DND-41 (cell line): Measurements from ENCODE around the gene FIBCD1.

Experiments used
- ATAC-seq: fragments of 200-7000 bp; cut with Tn5 transposase; 3 replicates; pipeline ENCODE4 v1.9.1; 2021; ENCODE audit warnings: low read depth; ENCODE audit not compliant: insufficient read depth
- DNase-seq: peaks from one replicate; pipeline ENCODE4 v3.0.0-alpha.2; 2020
- H2AFZ ChIP-seq: 2 replicates; pipeline ENCODE4 v1.6.0; 2012; ENCODE audit warnings: low read depth, low read length
- H3K27ac ChIP-seq: 2 replicates; pipeline ENCODE4 v1.5.1; 2012; ENCODE audit warnings: low read length, inconsistent platforms
- H3K27me3 ChIP-seq: fragments of 200-600 bp; sonication (generic); 2 replicates; pipeline ENCODE4 v1.6.0; 2012; ENCODE audit warnings: low read length, mild to moderate bottlenecking, inconsistent platforms; ENCODE audit not compliant: insufficient read depth, poor library complexity
- H3K36me3 ChIP-seq: 2 replicates; pipeline ENCODE4 v1.5.1; 2012; ENCODE audit warnings: low read length, inconsistent platforms; ENCODE audit not compliant: insufficient read depth
- H3K4me1 ChIP-seq: 2 replicates; pipeline ENCODE4 v1.5.1; 2012; ENCODE audit warnings: mild to moderate bottlenecking, low read length; ENCODE audit not compliant: insufficient read depth
- H3K4me2 ChIP-seq: 2 replicates; pipeline ENCODE4 v1.6.0; 2012; ENCODE audit warnings: mild to moderate bottlenecking, moderate library complexity, low read length, inconsistent platforms; ENCODE audit not compliant: insufficient read depth
- H3K4me3 ChIP-seq, 2 experiments: fragments of 200-600 bp in 1 of 2; shearing (Covaris generic) in 1 of 2; 2 replicates each; pipeline ENCODE4 v1.5.1; 2012 to 2016; ENCODE audit warnings: inconsistent platforms in 2 of 2, low read length in 2 of 2, mild to moderate bottlenecking in 2 of 2, low read depth in 1 of 2, moderate library complexity in 1 of 2
- H3K79me2 ChIP-seq: 2 replicates; pipeline ENCODE4 v1.6.0; 2012; ENCODE audit warnings: low read length, inconsistent platforms; ENCODE audit not compliant: insufficient read depth
- H3K9ac ChIP-seq: 2 replicates; pipeline ENCODE4 v1.6.0; 2012; ENCODE audit warnings: low read depth, mild to moderate bottlenecking, inconsistent platforms, low read length, moderate library complexity
- H3K9me3 ChIP-seq: 2 replicates; pipeline ENCODE4 v1.5.1; 2012; ENCODE audit warnings: low read length, moderate library complexity, mild to moderate bottlenecking, inconsistent platforms; ENCODE audit not compliant: insufficient read depth, severe bottlenecking
- H4K20me1 ChIP-seq: 2 replicates; pipeline ENCODE4 v1.6.0; 2012; ENCODE audit warnings: low read length; ENCODE audit not compliant: insufficient read depth
- EZH2 ChIP-seq: IDR thresholded peaks from 3 replicates; pipeline ENCODE4 v1.6.1; 2012; ENCODE audit warnings: borderline replicate concordance, low read depth, mild to moderate bottlenecking, moderate library complexity, low read length, inconsistent platforms; ENCODE audit not compliant: severe bottlenecking
- TF ChIP-seq, protein P1 (sequence below): IDR thresholded peaks from 2 replicates; pipeline ENCODE4 v1.5.1; 2012; ENCODE audit warnings: borderline replicate concordance, low read length, moderate library complexity, mild to moderate bottlenecking; ENCODE audit not compliant: poor library complexity, severe bottlenecking; ENCODE audit errors: extremely low read depth

FIBCD1 gene

GRCh38 chr9:130890124-130890523, 48.9 kb downstream of the FIBCD1 start:
- TF ChIP-seq, protein P1, sequence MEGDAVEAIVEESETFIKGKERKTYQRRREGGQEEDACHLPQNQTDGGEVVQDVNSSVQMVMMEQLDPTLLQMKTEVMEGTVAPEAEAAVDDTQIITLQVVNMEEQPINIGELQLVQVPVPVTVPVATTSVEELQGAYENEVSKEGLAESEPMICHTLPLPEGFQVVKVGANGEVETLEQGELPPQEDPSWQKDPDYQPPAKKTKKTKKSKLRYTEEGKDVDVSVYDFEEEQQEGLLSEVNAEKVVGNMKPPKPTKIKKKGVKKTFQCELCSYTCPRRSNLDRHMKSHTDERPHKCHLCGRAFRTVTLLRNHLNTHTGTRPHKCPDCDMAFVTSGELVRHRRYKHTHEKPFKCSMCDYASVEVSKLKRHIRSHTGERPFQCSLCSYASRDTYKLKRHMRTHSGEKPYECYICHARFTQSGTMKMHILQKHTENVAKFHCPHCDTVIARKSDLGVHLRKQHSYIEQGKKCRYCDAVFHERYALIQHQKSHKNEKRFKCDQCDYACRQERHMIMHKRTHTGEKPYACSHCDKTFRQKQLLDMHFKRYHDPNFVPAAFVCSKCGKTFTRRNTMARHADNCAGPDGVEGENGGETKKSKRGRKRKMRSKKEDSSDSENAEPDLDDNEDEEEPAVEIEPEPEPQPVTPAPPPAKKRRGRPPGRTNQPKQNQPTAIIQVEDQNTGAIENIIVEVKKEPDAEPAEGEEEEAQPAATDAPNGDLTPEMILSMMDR, result no peak
- no peak for TF ChIP-seq EZH2
- no peak overlapping the region for H3K4me2 ChIP-seq
- H2AFZ ChIP-seq, result no peak overlapping the region
- no peaks in the 10 kb centered on the region for H3K4me1 ChIP-seq
- H3K27me3 ChIP-seq, result no peaks in the 10 kb centered on the region
- DNase-seq, result no peak
- no peak overlapping the region for H3K4me3 ChIP-seq
- H4K20me1 ChIP-seq, result peaks cover 25% of the 10 kb centered on the region
- H3K9ac ChIP-seq, result no peak overlapping the region
- no peak for ATAC-seq
- H3K36me3 ChIP-seq, result peaks cover 66% of the 10 kb centered on the region
- H3K27ac ChIP-seq, result no peak overlapping the region
- no peaks in the 10 kb centered on the region for H3K9me3 ChIP-seq
- H3K79me2 ChIP-seq, result no peaks in the 10 kb centered on the region

GRCh38 chr9:130888146-130888885, 50.7 kb downstream of the FIBCD1 start:
- Histone ChIP-seq H3K9ac (no peak overlapping the region), H3K4me2 (no peak overlapping the region), H3K4me3 (no peak overlapping the region), H3K27ac (no peak overlapping the region), H4K20me1 (peaks cover 26% of the 10 kb centered on the region), H2AFZ (no peak overlapping the region), H3K9me3 (no peaks in the 10 kb centered on the region), H3K27me3 (no peaks in the 10 kb centered on the region), H3K36me3 (peaks cover 83% of the 10 kb centered on the region), H3K4me1 (no peaks in the 10 kb centered on the region), H3K79me2 (no peaks in the 10 kb centered on the region)
- ATAC-seq, result no peak
- DNase-seq, result no peak
- TF ChIP-seq EZH2, result no peak
- TF ChIP-seq, protein P1, result no peak

DNA sequence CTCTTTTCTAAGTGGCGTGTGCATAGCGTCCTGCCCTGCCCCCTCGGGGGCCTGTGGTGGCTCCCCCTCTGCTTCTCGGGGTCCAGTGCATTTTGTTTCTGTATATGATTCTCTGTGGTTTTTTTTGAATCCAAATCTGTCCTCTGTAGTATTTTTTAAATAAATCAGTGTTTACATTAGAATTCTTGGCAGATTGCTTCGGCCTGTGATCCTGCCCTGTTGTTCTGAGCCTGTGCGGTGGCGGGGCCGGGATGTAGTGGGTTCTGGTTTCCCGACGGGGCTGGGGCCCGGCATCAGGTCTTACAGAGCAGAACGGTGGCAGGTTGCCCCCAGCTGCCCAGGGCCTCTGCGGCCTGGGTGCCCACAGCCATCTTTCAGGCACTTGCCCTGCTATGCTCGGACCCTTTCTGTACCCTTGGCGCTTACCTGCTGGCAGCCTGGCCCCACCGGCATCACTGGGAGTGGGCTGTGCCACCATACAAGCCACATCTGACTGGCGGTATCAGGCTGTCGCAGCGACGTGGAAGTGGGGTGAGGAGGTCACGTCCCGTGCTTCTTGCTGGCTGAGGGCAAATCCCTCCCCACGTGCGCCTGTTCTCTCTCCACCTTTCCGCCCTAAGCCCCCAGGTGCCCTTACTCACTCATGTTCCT, 51.4 kb downstream of the FIBCD1 start:
- Histone ChIP-seq H3K36me3 (peaks cover 81% of the 10 kb centered on the region), H3K9ac (no peak overlapping the region), H3K4me1 (no peaks in the 10 kb centered on the region), H4K20me1 (peaks cover 26% of the 10 kb centered on the region), H3K4me2 (no peak overlapping the region), H2AFZ (no peak overlapping the region), H3K27ac (no peak overlapping the region), H3K9me3 (no peaks in the 10 kb centered on the region), H3K27me3 (no peaks in the 10 kb centered on the region), H3K4me3 (no peak overlapping the region), H3K79me2 (no peaks in the 10 kb centered on the region)
- DNase-seq, result no peak
- ATAC-seq, result no peak
- TF ChIP-seq, protein P1, result no peak
- TF ChIP-seq EZH2, result no peak
